Omental fat pad (tissue), 4 donors: Measurements from ENCODE around the gene MRTFB. TPM values are rescaled to one million over a fixed set of nuclear protein-coding genes. Genes with fewer than 3 reads are reported as not detected.

Experiments used
- ATAC-seq: fragments of 150-250 bp; one replicate; pipeline ENCODE4 v1.9.1; 2016; ENCODE audit warnings: mild to moderate bottlenecking, moderate library complexity; ENCODE audit not compliant: low FRiP score
- DNase-seq: peaks from one replicate; pipeline ENCODE4 v3.0.0-alpha.2; 2019; ENCODE audit warnings: low spot score
- CTCF ChIP-seq, 3 donors: fragments of 450-650 bp; IDR thresholded peaks; one replicate each; pipeline ENCODE4 v1.5.1; 2016 to 2017; ENCODE audit warnings: antibody characterized with exemption in 3 of 3, mild to moderate bottlenecking in 3 of 3, moderate library complexity in 2 of 3
- total RNA-seq, 4 donors: library from RNA; depleted of rRNA; stranded (reverse); fragments of >200 nt; gene quantifications; one replicate each; pipeline ENCODE4 v1.1.0, GENCODE V29; 2016

The MRTFB gene
- total RNA-seq, 4 donors from 2014 or later = 17.5 to 107 (median 55.8) TPM

- ATAC-seq (no peak), DNase-seq (no peak)
- TF ChIP-seq CTCF (IDR thresholded peaks at IDR 0.05) = no peak
Observed at GRCh38 chr16:14223632-14224031, 152.5 kb downstream of the MRTFB start.

- ATAC-seq = no peak
- TF ChIP-seq CTCF (IDR thresholded peaks at IDR 0.05) = no peak
- no peak for DNase-seq
Observed at GRCh38 chr16:14225457-14225856, 154.3 kb downstream of the MRTFB start.

DNA sequence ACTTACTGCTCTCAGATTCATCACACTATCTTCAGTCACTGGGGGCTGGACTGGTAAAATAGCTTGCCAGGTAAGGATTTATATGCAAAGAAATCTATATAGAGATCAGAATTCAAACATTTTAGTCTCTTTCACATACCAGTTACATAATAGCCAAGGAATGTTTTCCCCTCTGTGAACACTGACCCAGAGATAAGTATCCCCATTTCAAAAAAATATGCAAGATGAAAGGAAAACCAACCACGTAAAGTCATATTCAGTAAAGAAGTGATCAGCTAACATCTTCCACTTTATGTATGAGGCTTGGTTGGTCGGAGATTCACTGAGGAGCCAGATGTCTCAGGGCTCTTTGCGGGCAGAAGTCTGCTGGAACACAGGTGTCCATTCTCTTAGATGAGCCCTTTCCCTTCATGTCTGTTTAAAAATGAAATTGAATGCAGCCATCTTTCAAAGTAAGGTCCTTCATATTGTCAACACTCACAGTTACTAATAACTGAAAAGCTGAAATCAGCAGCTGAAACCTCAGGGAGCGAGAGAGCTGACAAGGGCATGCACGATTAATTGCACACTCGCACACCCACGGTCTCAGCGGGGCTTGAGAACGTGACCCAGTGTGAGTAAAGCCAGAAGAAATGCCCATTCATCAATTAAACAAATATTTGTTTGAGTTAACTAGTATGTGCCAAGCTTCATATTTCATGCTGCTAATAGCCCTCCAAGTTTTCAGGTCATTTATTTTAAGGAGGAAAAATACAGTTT is 161.2 kb downstream of the MRTFB start:
- DNase-seq = no peak
- no peak for ATAC-seq
- TF ChIP-seq CTCF (IDR thresholded peaks at IDR 0.05) = no peak

DNA sequence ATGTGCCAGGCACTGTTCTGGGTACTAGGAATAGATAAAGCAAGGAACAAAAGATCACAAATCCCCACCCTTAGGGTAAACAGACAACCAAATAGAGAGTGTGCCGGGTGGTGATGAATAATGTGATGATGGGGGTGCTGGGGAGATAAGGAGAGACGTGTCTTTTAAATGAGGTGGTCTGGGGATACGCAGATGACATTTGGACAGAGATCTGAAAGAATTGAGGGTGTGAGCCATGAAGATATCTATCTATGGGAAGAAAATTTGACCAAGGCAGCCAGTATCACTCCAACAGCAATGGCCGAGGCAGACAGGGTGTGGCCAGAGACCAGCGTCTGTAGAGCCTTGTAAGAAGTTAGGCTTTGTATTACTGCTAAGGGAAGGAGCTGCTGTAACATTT is 165.3 kb downstream of the MRTFB start:
- ATAC-seq = no peak
- TF ChIP-seq CTCF (IDR thresholded peaks at IDR 0.05) = no peak
- no peak for DNase-seq

DNA sequence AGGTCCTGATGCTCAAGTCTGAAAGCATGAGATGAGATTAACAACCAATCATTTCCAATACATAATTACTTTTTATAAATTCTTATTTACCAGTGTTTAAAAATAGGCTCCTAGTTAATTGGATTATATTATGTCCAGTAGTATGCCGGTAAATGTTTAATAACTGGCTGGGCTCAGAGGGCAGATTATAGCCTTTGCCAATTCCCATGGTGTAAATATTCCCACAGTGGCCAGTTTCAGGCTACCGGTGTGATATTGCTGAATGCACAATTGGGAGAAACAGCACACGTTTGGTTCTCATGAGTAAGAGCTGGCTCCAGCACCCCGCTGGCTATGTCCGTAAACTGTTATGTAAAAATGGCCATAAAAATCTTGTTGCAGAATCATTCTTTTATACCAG is 167.6 kb downstream of the MRTFB start:
- ATAC-seq = no peak

GRCh38 chr16:14239791-14240190 is 168.7 kb downstream of the MRTFB start:
- no peak for ATAC-seq
- no peak for DNase-seq
- TF ChIP-seq CTCF (IDR thresholded peaks at IDR 0.05) = no peak

More for the DNA sequence above, 167.6 kb downstream of the MRTFB start:
- no peak for DNase-seq
- no peak for TF ChIP-seq CTCF (IDR thresholded peaks at IDR 0.05)

DNA sequence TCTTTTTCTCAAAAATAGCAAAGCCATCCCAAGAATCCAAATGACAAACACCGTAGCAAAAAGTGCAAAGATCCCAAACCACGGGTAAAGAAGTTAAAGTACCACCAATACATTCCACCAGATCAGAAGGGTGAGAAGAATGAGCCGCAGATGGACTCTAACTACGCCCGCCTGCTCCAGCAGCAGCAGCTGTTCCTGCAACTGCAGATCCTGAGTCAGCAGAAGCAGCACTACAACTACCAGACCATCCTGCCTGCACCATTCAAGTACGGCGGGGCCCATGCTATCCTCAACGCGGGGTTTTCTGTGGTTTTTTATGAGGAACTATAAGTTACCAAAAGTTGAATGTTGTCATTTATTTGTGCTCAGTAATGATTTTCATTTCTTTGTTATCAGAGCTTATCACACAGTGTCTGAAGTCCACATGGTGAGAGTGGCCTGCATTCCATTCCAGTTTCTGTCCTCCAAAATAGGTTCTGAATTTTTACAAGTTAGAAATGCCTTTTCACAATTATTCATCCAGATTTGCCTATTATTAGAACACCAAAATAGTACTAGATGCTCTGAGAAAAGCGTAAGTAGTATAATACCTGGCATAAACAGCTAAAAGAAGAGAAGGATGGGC is 169.2 kb downstream of the MRTFB start:
- no peak for TF ChIP-seq CTCF (IDR thresholded peaks at IDR 0.05)
- DNase-seq (no peak), ATAC-seq (no peak)
